GM12878 (cell line): ENCODE measurements around the gene ALAS2. TPM values are rescaled to one million over a fixed set of nuclear protein-coding genes. Genes with fewer than 3 reads are reported as not detected.

Source experiments
- ATAC-seq: fragments of 200-7000 bp; cut with Tn5 transposase; 3 replicates; pipeline ENCODE4 v1.9.1; 2020; ENCODE audit warnings: mild to moderate bottlenecking, moderate library complexity
- BruUV-seq: library from RNA; stranded (reverse); fragments of 400-500 nt; replicated peaks from 2 replicates; lab custom pipeline; 2021; lab: Mats Ljungman, UMichigan
- CTCF ChIA-PET: fragments of 300-600 bp; sonication (Branson Sonifier 250); formaldehyde crosslinking; extraction: SDS; loops from one replicate; lab custom pipeline; 2021; ENCODE audit warnings: inconsistent platforms; lab: Yijun Ruan, JAX
- POLR2A ChIA-PET: fragments of 350-600 bp; formaldehyde crosslinking; extraction: SDS; loops from one replicate; lab custom pipeline; 2021; ENCODE audit warnings: inconsistent platforms; lab: Charles Lee
- RAD21 ChIA-PET: fragments of 300-600 bp; sonication (Branson Sonifier 250); formaldehyde crosslinking; loops from one replicate; lab custom pipeline; 2023; ENCODE audit warnings: antibody characterized with exemption; ENCODE audit not compliant: unreplicated experiment; lab: Charles Lee
- SMC1A ChIA-PET: fragments of 300-600 bp; sonication (Branson Sonifier 250); formaldehyde crosslinking; loops from one replicate; lab custom pipeline; 2023; ENCODE audit not compliant: unreplicated experiment, uncharacterized antibody; lab: Charles Lee
- DNase-seq: peaks from one replicate; pipeline ENCODE4 v3.0.0-alpha.2; 2011; ENCODE audit warnings: low read depth, low spot score
- FAIRE-seq: peaks from 3 replicates; lab custom pipeline; 2011; peaks lifted over from hg19 to GRCh38; lab: Jason Lieb, UNC
- H2AFZ ChIP-seq: 2 replicates; pipeline ENCODE4 v1.6.0; 2011; ENCODE audit warnings: low read depth, low read length, control low read depth; ENCODE audit not compliant: control insufficient read depth
- H3K27ac ChIP-seq: 2 replicates; pipeline ENCODE4 v1.5.1; 2011; ENCODE audit warnings: control low read depth; ENCODE audit not compliant: control insufficient read depth, insufficient read depth
- H3K27me3 ChIP-seq, 2 experiments: replicated peaks in 1 of 2; 2 replicates each; pipeline versions ENCODE4 v1.6.0 to v1.6.1; 2011; ENCODE audit warnings: low read length in 1 of 2; ENCODE audit not compliant: control insufficient read depth in 2 of 2, insufficient read depth in 2 of 2
- H3K36me3 ChIP-seq, 2 experiments: 2 replicates each; pipeline ENCODE4 v1.5.1; 2011; ENCODE audit warnings: low read length in 1 of 2; ENCODE audit not compliant: control insufficient read depth in 2 of 2, insufficient read depth in 2 of 2
- H3K4me1 ChIP-seq: 2 replicates; pipeline ENCODE4 v1.6.1; 2011; ENCODE audit warnings: mild to moderate bottlenecking, low read length, moderate library complexity, mixed read lengths; ENCODE audit not compliant: control insufficient read depth, insufficient read depth
- H3K4me2 ChIP-seq: 2 replicates; pipeline ENCODE4 v1.6.0; 2011; ENCODE audit warnings: control low read depth; ENCODE audit not compliant: control insufficient read depth, insufficient read depth
- H3K4me3 ChIP-seq: fragments of 200-600 bp; sonication (generic); 2 replicates; pipeline ENCODE4 v1.5.1; 2016
- H3K79me2 ChIP-seq: 2 replicates; pipeline ENCODE4 v1.6.0; 2011; ENCODE audit warnings: low read length; ENCODE audit not compliant: control insufficient read depth, insufficient read depth
- H3K9ac ChIP-seq: 2 replicates; pipeline ENCODE4 v1.8.0; 2011; ENCODE audit warnings: low read length, control low read depth, mixed read lengths; ENCODE audit not compliant: control insufficient read depth, insufficient read depth
- H3K9me3 ChIP-seq: replicated peaks from 3 replicates; pipeline ENCODE4 v1.5.1; 2011; ENCODE audit warnings: mild to moderate bottlenecking, low read length; ENCODE audit not compliant: control insufficient read depth, insufficient read depth
- H4K20me1 ChIP-seq: 2 replicates; pipeline ENCODE4 v1.6.0; 2011; ENCODE audit not compliant: control insufficient read depth, insufficient read depth
- BCL3 ChIP-seq: IDR thresholded peaks from 2 replicates; pipeline ENCODE4 v1.6.1; 2011; ENCODE audit warnings: borderline replicate concordance, low read depth, mild to moderate bottlenecking, moderate library complexity, low read length; ENCODE audit not compliant: insufficient read depth, poor library complexity, severe bottlenecking
- CUX1 ChIP-seq: IDR thresholded peaks from 2 replicates; pipeline ENCODE4 v1.6.1; 2012; ENCODE audit warnings: improper control_type of control experiment, low read depth, low read length; ENCODE audit not compliant: insufficient replicate concordance
- NFXL1 ChIP-seq: fragments of 450-650 bp; IDR thresholded peaks from 2 replicates; pipeline ENCODE4 v1.6.1; 2017; ENCODE audit warnings: antibody characterized with exemption, mild to moderate bottlenecking, borderline replicate concordance
- NRF1 ChIP-seq: conservative IDR thresholded peaks from 2 replicates; pipeline ENCODE4 v1.6.1; 2011; ENCODE audit warnings: mild to moderate bottlenecking, low read depth, low read length, improper control_type of control experiment
- POU2F2 ChIP-seq: IDR thresholded peaks from 3 replicates; pipeline ENCODE4 v1.6.1; 2011; ENCODE audit warnings: low read depth, mild to moderate bottlenecking, low read length, borderline replicate concordance
- TCF3 ChIP-seq: IDR thresholded peaks from 2 replicates; pipeline ENCODE4 v1.6.1; 2012; ENCODE audit warnings: low read depth, mild to moderate bottlenecking, low read length, borderline replicate concordance; ENCODE audit not compliant: insufficient read depth
- ZNF274 ChIP-seq: IDR thresholded peaks from one replicate; pipeline ENCODE4 v1.8.0; 2011; ENCODE audit not compliant: insufficient read length, insufficient read depth
- ZNF622 ChIP-seq: fragments of 450-650 bp; IDR thresholded peaks from 2 replicates; pipeline ENCODE4 v1.6.1; 2017; ENCODE audit warnings: mild to moderate bottlenecking, inconsistent platforms
- WGBS: methylation state at CpG from one replicate; pipeline ENCODE4 v1.1.6; 2016; ENCODE audit warnings: low lambda C conversion rate; ENCODE audit not compliant: insufficient replicate concordance, insufficient coverage; ENCODE audit errors: missing lambda C conversion rate; 5-methylcytosine and 5-hydroxymethylcytosine counted together
- in situ Hi-C: fragments of 300-500 bp; cut with MboI; formaldehyde crosslinking; loops from 9 replicates; pipeline ENCODE4 v1.14.3; 2018; ENCODE audit warnings: mixed read lengths
- intact Hi-C: fragments of 100-400 bp; cut with micrococcal nuclease; formaldehyde crosslinking; loops from one replicate; pipeline ENCODE4 v1.14.2; 2022; ENCODE audit not compliant: unreplicated experiment
- polyA plus RNA-seq, 11 experiments: library from polyadenylated mRNA; depleted of rRNA in 4 of 11; unstranded in 6 of 11; stranded (reverse) in 5 of 11; fragments of >200 nt; fragmentation: Nextera tagmentation in 4 of 11; fragmentation: Illumina TruSeq in 1 of 11; extraction: Ambion mirVana in 4 of 11; extraction: Trizol in 1 of 11; gene quantifications; 1 replicate in 1 of 11; 2 replicates in 10 of 11; pipeline versions ENCODE4 v1.2.1 to v1.2.3, GENCODE V29; 2011 to 2016; ENCODE audit warnings: inconsistent platforms in 2 of 11, missing spikeins in 2 of 11, low read depth in 1 of 11
- total RNA-seq, 4 experiments: library from RNA; depleted of rRNA in 3 of 4; stranded (reverse); fragments of >200 nt in 3 of 4; fragmentation: Illumina TruSeq in 1 of 4; extraction: Trizol in 1 of 4; gene quantifications; 2 replicates each; pipeline versions ENCODE4 v1.2.1 to v1.2.3, GENCODE V29; 2013 to 2021
- TF ChIP-seq, protein P1 (sequence below), 3 experiments: IDR thresholded peaks in 2 of 3; conservative IDR thresholded peaks in 1 of 3; 2 replicates each; pipeline ENCODE4 v1.5.1; 2011; ENCODE audit warnings: low read depth in 3 of 3, low read length in 3 of 3, mild to moderate bottlenecking in 3 of 3, control low read depth in 2 of 3, moderate library complexity in 2 of 3, inconsistent platforms in 1 of 3, mixed read lengths in 1 of 3; ENCODE audit not compliant: control insufficient read depth in 2 of 3, insufficient read depth in 1 of 3; ENCODE audit errors: extremely low read depth in 1 of 3
- TF ChIP-seq, protein P2 (sequence below): fragments of 450-650 bp; IDR thresholded peaks from 2 replicates; pipeline ENCODE4 v1.6.1; 2017; ENCODE audit warnings: borderline replicate concordance

Gene ALAS2
- total and polyA plus RNA-seq, 10 of the 15 experiments (the other 5 are each of a cell fraction or from before 2014, with no cell fraction given): not detected

DNA sequence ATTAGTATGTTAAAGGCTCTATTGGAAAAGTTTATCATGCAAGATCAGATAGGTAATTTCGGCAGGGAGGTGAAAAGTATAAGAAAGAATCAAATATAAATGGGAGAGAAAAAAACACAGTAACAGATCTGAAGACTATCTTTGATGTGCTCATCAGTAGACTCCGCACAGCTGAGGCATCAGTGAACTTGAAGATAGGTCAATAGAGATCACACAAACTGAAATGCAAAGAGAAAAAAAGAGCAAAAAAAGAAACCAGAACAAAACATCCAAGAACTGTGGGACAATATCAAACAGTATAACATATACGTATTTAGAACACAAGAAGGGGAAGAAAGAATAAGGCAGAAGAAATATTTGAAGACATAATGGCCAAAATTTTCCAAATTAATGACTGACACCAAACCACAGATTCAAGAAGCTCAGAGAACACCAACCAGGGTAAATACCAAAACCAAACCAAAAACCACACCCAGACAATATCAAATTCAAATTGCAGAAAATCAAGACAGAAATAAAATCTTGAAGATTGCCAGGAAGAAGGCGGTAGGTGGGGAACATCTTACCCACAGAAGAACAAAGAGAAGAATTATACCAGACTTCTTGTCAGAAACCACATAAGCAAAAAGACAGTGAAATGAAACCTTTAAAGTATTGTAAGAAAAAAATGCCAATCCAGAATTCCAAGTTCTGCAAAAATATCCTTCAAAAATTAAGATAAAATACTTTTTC lies 65.8 kb downstream of the ALAS2 start:
- 43% methylated on average over 4 of the region's 4 CpGs for WGBS
- Histone ChIP-seq H3K79me2 (no peaks in the 10 kb centered on the region), H4K20me1 (no peaks in the 10 kb centered on the region), H3K4me1 (no peaks in the 10 kb centered on the region), H3K9ac (no peak overlapping the region), H3K9me3 (no peaks in the 10 kb centered on the region), H3K4me3 (no peak overlapping the region), H3K36me3 (no peaks in the 10 kb centered on the region), H3K4me2 (no peak overlapping the region), H3K27ac (no peak overlapping the region), H3K27me3 (no peaks in the 10 kb centered on the region), H2AFZ (no peak overlapping the region)
- DNase-seq (no peak), FAIRE-seq (no peak), ATAC-seq (no peak)
- RAD21 ChIA-PET: no interaction called here
- in situ Hi-C loops: no loop called here
- BruUV-seq: no TSS peak
- TF ChIP-seq CUX1 (no peak), NRF1 (no peak), TCF3 (no peak), ZNF622 (no peak), NFXL1 (no peak), ZNF274 (no peak), BCL3 (no peak), POU2F2 (no peak)
- TF ChIP-seq, protein P1, sequence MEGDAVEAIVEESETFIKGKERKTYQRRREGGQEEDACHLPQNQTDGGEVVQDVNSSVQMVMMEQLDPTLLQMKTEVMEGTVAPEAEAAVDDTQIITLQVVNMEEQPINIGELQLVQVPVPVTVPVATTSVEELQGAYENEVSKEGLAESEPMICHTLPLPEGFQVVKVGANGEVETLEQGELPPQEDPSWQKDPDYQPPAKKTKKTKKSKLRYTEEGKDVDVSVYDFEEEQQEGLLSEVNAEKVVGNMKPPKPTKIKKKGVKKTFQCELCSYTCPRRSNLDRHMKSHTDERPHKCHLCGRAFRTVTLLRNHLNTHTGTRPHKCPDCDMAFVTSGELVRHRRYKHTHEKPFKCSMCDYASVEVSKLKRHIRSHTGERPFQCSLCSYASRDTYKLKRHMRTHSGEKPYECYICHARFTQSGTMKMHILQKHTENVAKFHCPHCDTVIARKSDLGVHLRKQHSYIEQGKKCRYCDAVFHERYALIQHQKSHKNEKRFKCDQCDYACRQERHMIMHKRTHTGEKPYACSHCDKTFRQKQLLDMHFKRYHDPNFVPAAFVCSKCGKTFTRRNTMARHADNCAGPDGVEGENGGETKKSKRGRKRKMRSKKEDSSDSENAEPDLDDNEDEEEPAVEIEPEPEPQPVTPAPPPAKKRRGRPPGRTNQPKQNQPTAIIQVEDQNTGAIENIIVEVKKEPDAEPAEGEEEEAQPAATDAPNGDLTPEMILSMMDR (IDR thresholded peaks at IDR 0.05 in 2 of 3, conservative IDR thresholded peaks at IDR 0.05 in 1 of 3; ENCODE audit: control insufficient read depth in 2 of 3, extremely low read depth in 1 of 3, insufficient read depth in 1 of 3, low read depth in 3 of 3, low read length in 3 of 3): no peak
- TF ChIP-seq, protein P2, sequence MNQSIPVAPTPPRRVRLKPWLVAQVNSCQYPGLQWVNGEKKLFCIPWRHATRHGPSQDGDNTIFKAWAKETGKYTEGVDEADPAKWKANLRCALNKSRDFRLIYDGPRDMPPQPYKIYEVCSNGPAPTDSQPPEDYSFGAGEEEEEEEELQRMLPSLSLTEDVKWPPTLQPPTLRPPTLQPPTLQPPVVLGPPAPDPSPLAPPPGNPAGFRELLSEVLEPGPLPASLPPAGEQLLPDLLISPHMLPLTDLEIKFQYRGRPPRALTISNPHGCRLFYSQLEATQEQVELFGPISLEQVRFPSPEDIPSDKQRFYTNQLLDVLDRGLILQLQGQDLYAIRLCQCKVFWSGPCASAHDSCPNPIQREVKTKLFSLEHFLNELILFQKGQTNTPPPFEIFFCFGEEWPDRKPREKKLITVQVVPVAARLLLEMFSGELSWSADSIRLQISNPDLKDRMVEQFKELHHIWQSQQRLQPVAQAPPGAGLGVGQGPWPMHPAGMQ: no peak
- POLR2A ChIA-PET: no interaction called here
- intact Hi-C loops: no loop called here
- SMC1A ChIA-PET: no interaction called here
- CTCF ChIA-PET: no interaction called here
